NOMO-1 treated with dmso at 0.1 percent for 144 hours (cell line): ENCODE measurements around the gene ZGLP1.

ENCODE experiments used
- DNase-seq: peaks from one replicate; lab custom pipeline; 2025; ENCODE audit not compliant: unreplicated experiment; lab: John Stamatoyannopoulos, UW

ZGLP1 gene

DNA sequence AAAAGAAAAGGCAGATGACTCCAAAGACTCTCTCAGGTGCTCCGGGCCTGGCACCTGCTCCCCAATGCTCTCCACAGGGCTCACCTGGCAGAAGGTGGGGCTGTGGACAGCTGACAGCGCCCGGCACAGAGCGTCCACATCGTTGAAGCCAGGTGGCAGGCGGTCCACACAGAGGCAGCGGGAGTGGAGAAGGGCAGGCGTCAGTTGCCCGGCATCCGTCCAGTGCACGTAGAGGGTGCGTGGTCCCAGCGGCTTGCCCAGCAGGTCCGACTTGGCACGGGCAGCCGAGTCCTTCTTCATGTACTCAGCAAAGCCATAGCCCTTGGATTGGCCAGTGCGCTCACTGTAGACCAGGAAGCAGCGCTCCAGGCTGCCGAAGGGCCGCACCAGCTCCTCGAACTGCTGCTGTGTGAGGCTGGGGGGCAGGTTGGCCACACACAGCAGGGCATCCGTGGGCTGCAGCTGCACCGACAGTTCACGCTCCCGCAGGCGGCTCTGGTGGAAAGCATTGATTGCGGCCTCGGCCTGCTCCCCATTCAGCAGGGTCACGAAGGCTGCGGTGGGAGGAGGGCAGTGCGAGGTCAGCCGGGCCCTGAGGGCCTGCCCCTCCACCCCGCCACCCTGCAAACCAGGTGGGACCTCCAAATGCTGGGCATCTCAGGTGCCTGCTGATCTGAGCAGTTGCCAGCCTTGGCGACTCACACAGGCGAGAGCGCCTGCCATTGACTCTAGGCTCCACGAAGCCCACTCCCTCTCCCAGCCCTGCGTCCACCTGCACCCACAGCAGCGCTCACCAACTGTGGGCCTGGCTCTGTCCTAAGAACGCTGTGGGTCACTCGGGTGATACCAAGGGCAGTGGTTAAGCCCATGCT is 19.2 kb upstream of the ZGLP1 start:
- DNase-seq: no peak

DNA sequence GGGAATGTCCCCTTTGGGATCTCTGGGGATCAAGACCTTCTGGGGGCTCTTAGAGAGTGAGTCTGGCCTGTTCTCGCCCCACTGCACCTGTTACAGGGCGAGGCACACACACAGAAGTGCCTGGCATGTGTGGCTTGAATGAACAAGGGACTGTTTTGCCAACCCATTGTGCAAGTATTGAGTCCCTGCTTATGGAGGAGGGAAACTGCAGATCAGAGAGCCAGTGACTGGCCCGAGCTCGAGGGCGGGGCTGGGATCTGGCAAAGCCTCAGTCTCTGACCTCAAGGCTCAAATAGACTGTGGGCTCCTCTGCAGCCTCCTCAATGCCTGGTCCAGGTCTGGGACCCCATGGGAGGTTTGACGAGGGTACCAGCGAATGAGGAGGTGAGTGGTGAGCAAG is 18.2 kb upstream of the ZGLP1 start:
- no peak for DNase-seq

DNA sequence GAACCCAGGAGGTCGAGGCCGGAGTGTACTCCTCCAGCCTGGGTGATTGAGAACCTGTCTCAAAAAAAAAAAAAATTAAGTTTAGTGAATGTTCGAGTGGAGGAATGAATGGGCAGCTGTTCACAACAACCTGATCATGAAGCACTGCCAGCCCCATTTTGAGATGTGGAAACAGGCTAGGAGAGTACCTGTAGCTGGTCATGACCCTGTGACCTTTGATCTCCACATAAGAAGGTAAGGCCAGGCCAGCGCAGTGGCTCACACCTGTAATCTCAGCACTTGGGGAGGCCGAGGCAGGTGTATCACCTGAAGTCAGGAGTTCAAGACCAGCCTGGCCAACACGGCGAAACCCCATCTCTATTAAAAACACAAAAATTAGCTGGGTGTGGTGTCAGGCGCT is 16.1 kb upstream of the ZGLP1 start:
- no peak for DNase-seq

DNA sequence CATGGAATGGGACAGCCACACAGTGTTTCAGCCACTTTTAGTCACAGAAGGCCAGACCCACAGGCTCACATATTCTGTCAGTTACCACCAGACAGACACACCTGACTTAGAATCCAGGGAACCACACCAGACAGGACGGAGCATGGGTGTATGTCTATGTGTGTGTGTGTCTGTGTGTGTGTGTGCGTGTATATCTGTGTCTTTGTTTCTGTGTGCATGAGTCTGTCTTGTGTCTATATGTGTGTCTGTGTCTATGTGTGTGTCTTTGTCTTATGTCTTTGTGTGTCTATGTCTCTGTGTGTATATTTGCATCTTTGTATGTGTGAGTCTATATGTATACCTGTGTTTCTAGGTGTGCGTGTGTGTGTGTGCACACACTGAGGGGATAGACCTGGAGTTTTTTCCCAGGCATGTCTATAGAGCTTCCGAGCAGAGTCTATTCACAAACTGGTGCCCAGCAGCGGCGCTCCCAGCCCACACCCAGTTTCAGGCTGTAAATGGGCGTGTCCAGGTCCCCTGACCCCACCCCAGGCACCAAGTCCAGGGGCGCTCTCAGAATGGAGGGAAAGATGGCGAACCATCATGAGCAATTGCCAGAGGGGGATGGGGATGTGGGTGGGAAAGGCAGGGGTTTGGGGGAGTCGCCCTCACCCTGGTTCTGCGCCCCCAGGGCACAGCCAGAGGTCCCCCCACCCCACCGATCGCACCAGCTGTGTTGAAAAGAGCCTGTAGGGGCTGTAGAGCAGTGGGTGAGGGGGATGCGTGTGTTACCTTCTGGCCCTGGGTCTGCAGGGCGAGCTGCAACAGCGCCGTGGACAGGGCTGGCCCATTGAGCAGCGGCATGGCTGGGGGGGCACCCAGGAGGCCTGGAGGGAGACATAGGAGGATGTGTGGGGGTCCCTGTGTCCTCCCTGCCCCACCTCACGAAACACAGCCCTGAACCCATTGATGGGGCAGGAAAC is 12.5 kb upstream of the ZGLP1 start:
- DNase-seq: no peak

DNA sequence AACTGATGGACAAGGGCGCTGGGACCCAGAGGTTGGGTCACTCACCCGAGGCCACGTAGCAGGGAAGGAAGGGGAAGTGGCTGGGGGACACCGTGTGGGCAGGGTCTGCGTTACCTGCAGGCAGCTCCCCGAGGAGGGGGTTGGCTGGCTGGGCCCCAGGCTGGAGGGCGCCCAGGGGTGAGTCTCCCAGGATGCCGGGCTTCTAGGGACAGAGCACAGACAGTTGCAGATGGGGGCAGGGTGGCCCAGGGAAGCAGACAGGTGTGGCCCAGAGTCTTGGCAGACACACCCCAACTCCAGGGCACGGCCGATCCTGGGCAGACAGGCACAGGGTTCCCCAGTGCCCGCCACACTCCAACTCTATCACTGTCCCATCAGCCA is 11.8 kb upstream of the ZGLP1 start:
- DNase-seq: no peak

GRCh38 chr19:10320602-10321416 is 11.2 kb upstream of the ZGLP1 start:
- no peak for DNase-seq

- no peak for DNase-seq
Measured at GRCh38 chr19:10318807-10319682, 9.4 kb upstream of the ZGLP1 start.

- DNase-seq: no peak
Measured at GRCh38 chr19:10317857-10318462, 8.3 kb upstream of the ZGLP1 start.

GRCh38 chr19:10317045-10317856 is 7.6 kb upstream of the ZGLP1 start:
- no peak for DNase-seq

DNA sequence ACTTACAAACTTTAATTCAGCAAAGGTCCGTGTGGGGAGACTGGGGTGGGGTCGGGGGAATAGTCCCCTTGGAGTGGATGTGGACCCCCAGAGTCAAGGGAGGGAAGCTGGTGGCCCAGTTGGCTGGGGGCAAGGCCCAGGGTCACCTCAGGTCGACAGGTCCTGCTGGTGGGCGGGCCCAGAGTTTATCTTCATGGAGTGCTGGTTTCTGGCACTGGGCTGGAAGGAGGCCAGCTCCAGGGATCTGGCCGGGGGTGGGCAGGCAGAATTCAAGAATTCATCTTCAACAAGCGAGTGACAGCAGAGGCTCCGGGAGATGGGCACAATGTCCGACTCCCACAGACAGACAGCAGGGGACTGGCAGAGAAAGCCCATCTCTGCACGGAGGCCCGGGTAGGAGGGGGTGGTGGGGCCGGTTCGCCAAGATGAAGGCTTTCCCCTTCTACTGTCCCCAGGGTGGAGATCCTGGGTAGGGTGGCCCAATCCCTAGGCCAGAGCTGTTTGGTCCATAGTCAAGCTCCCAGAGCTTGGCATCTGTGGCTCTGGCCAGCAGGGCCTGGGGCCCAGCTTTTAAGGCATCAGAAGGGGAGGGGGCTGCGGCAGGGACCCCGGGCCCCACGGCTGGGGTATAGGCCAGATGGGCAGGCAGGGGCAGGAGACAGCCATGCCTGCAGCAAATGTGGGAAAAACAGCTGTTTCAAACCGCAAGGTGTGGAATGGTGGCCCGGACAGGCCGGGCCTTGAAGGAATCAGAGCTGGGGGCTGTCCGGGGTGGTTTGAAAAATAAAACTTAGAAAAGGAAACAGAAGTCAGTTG is 6.8 kb upstream of the ZGLP1 start:
- DNase-seq: no peak

DNA sequence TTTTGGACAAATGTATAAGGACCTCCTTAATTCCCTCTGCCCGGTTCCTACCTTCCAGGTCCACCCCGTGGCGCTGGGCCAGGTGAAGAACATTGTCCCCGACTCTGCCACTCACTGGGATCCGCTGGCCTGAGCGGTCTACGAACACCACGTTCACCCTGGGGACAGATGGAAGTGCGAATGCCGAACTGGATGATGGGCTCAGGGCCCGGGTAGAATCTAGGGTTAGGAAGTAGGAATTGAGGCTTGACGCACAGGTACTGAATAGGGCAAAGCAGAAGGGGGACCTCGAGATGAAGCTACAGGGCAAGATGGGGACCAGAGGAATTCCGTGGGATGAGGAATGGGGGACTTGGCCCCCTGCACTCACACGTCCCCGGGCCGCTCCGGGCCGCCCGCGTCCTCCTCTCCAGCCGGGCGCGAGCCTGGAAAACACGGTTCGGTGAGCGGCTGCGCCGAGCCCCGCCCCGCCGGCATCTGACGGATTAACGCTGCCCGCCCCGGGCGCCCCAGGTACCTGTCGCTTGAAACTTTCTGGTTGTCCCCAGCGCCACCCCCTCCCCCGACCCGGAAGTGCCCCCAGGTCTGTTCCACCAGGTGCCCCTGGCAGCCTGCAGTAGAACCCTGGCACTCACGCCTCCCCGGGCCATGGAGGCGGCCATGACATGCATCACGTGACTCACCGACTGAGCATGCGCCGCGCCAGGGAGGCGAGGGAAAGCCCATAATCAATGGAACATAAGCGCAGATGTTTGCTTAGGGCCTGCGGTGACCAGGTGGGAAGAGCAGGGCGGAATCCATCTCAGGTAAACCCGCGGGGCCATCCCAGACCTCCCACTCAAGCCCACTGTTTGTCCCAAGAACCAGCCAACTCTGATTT is 6.0 kb upstream of the ZGLP1 start, which contains the start of gene FDX2:
Gene FDX2 (minus strand): TSS at position 681 of the 880 bp plus-strand sequence. CDS start 19 bp downstream, at position 662.
- DNase-seq: peak; percentile 32

GRCh38 chr19:10306327-10306726 is 3.3 kb downstream of the ZGLP1 start:
- no peak for DNase-seq

DNA sequence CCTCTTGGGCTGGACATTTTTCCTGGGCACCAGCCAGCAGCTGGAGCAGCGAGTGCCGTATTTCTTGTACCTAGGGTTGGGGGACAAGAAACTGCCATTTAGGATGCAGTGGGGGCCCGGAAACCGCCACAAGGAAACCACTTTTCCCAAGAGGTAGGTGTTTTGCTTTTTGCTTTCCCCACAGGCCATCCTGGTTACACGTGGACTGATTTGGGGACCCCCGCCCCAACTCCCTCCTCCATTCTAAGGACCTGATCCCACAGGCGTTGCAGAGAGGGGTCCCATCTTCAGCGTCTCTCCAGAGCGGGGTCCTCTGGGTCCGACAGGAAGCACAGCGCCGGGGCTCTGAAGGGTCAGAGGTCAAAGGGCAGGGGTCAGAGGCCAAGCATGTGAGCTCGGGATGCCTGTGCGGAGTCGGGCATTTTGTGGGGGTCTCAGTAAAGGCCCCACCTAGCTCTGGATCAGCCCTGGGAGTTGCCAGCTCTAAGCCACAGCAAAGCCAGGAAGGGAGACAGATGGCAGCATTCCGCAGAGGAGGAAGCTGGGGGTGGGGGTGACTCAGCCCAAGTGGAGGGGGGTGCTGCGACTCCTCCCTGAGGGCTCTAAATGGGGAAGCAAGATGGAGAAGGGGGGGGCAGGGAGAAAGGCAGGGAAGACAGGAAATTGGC is 4.3 kb downstream of the ZGLP1 start:
- DNase-seq: peak; percentile 18

DNA sequence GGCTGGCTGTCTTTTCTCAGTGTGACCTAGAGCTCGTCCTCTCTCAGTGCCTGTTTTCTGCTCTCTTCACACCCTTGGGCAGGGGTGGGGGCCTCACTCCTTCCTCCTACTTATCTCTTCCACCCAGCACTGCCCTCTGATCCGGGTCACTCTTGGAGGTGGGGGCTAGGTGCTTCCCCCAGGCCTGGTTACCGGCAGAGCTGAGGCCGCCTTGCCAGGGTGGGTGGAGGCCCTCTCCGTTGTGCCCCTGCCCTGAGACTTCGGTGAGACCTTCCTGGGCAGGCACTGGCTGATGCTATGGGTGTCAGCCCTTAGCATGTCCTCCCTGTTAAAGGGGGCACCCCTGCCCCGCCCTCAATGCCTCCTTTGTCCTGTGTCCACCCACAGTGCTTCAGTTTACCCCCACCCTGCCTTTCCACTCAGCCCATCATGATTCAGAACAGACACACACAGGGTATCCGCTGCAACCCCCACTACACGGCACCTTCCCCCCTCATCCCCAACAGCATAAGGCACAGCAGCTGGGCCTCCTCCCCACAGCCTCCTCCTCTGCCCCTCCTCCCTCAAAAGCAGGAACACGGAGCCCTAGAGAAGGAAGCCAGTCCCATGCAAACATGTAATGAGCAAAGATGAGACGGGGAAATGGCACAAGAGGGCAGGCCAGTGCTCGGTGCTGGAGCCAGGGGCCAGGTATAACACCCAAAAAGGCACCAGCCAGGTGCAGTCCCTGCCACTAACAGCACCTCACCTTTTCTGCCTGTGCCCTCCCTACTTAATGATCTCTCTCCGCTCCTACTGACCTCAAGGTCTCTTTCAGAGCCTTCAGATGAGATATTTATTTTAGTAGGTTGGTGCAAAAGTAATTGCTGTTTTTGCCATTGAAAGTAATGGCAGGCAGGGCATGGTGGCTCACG is 9.8 kb downstream of the ZGLP1 start:
- peak; percentile 26 for DNase-seq

DNA sequence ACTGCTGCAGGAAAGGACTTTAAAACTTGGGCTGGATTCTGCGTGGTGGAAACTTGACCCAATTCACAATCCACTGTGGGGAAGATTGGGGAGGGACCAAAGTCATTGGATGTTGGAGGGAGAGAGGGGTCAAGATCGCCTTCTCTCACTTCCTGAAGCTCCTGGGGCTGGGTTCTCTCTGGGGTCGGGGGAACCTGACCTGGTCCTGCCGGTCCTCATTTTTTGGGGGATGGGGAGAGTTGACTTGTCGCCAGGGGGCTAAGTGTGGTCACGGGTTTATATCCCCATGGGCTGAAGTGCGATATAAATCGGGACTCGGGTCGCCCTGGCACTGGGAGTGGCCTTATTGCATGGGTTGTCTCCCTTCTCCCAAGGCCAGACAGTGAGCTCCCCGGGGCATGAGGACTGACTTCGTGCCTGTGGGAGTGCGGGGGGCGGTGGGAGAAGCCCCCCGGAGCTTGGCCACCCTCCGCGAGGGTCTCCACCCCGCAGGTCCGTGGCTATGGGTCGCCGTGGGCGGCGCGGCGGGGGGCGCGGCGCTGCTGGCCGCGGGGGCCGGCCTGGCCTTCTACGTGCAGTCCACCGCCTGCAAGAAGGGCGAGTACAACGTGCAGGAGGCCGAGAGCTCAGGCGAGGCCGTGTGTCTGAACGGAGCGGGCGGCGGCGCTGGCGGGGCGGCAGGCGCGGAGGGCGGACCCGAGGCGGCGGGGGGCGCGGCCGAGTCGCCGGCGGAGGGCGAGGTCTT is 13.6 kb downstream of the ZGLP1 start:
- DNase-seq: no peak
